HUES6 (cell line): ENCODE results near the gene TMPRSS7.

Experiments used
- H3K27ac ChIP-seq: 2 replicates; pipeline ENCODE4 v1.7.0; 2013; ENCODE audit warnings: low read depth, mild to moderate bottlenecking, low read length, inconsistent platforms
- H3K27me3 ChIP-seq: 2 replicates; pipeline ENCODE4 v1.6.1; 2013; ENCODE audit warnings: low read length; ENCODE audit not compliant: control insufficient read depth, insufficient read depth
- H3K36me3 ChIP-seq: 2 replicates; pipeline ENCODE4 v1.6.1; 2013; ENCODE audit warnings: low read length; ENCODE audit not compliant: control insufficient read depth, insufficient read depth
- H3K4me1 ChIP-seq: 2 replicates; pipeline ENCODE4 v1.6.1; 2013; ENCODE audit warnings: low read length; ENCODE audit not compliant: control insufficient read depth, insufficient read depth
- H3K4me3 ChIP-seq: 2 replicates; pipeline ENCODE4 v1.5.1; 2013; ENCODE audit warnings: low read depth, low read length
- H3K9ac ChIP-seq: one replicate; pipeline ENCODE4 v1.6.1; 2013; ENCODE audit warnings: mild to moderate bottlenecking, low read length
- H3K9me3 ChIP-seq: 2 replicates; pipeline ENCODE4 v1.6.1; 2013; ENCODE audit warnings: low read depth, low read length; ENCODE audit not compliant: control insufficient read depth, insufficient read depth

The TMPRSS7 gene

DNA sequence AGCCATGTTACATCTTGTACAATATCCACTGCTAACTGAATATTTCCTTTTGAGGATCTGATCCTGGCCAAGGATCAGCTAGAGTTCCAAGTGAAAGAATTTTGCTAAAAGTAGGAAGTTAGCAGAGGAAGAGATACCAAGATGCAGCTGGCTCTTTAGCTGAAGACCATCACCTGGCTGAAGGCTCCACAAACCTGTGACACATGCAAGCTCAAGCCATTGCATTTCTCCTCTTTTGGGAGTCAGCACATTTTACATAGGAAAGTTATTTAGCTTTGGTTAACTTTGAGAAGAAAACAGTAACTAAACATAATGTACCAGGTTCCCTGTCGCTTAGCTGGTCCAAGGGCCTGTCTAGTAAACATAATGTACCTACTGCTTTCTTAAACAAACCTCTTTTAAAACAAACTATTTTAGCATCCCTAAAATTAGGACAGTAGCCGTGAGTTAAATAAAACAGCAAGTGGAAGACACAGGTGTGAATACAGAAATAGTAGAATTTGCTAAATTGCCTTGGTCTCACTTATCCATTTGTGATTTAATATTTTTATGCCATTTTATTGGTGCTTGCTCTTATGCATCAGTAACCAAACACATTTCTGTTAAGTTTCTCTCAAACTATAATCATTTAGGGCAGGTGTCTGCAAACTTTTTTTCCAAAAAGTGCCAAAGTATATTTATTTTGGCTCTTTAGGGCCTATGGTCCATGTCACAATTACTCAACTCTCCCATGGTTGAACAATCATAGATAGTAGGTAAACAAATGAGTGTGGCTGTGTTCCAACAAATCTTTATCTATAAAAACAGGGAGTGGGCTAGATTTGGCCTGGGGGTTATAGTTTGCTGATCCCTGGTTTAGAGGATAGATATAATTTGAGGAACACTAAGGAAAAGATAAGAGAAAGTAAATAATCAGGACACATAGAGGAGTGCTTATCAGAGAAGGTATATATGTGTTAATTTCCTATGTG is 87.3 kb downstream of the TMPRSS7 start:
- Histone ChIP-seq H3K36me3 (peaks cover 3% of the 10 kb centered on the region; the same call in 1 of the 2 replicates), H3K4me1 (peaks cover 28% of the 10 kb centered on the region), H3K27me3 (no peaks in the 10 kb centered on the region), H3K27ac (no peak overlapping the region), H3K9ac (no peak overlapping the region), H3K4me3 (no peak overlapping the region), H3K9me3 (no peaks in the 10 kb centered on the region)

DNA sequence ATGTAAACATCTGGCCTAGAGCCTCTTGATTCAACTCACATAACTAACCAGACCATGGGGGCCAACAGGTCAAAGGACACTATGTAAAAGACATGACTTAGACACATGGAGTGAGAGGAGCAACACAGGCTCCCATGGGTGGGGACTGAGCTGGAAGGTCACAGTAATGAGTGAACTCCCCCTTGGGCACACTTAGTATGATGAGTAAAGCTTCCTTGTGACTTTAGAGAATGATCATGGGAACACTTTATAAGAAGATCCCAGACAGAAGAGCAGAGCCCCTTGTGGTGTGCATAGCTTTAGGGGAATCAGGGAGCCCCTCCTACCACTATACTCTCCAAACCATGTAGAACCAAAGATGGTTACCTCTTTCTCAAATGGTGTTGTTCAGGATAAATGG is 88.3 kb downstream of the TMPRSS7 start:
- H3K9ac ChIP-seq: no peak overlapping the region
- no peaks in the 10 kb centered on the region for H3K9me3 ChIP-seq
- no peak overlapping the region for H3K27ac ChIP-seq
- no peaks in the 10 kb centered on the region for H3K27me3 ChIP-seq
- no peak overlapping the region for H3K4me3 ChIP-seq
- no peaks in the 10 kb centered on the region for H3K36me3 ChIP-seq
- H3K4me1 ChIP-seq: peaks cover 38% of the 10 kb centered on the region

DNA sequence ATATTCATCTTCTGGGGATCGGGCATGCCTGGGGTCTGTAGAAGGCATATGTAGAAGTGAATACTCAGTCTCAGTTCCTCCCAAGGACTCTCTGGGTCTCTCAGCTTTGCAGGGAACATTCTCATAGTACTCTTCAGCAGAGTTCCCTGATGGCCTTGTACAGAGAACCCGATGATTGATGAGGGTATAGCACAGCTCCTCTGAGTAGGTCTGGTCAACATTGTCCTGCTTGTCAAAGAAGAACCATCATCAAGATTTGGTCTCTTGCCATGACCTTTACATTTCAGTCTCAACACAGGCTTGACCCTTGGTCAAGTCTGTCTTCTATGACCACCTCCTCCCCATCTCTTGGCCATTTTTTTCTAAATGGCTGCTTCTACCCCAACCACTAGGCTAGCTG is 89.0 kb downstream of the TMPRSS7 start:
- Histone ChIP-seq H3K27ac (no peak overlapping the region), H3K27me3 (no peaks in the 10 kb centered on the region), H3K9me3 (no peaks in the 10 kb centered on the region), H3K4me3 (no peak overlapping the region), H3K36me3 (no peaks in the 10 kb centered on the region), H3K9ac (no peak overlapping the region), H3K4me1 (peaks cover 43% of the 10 kb centered on the region)

DNA sequence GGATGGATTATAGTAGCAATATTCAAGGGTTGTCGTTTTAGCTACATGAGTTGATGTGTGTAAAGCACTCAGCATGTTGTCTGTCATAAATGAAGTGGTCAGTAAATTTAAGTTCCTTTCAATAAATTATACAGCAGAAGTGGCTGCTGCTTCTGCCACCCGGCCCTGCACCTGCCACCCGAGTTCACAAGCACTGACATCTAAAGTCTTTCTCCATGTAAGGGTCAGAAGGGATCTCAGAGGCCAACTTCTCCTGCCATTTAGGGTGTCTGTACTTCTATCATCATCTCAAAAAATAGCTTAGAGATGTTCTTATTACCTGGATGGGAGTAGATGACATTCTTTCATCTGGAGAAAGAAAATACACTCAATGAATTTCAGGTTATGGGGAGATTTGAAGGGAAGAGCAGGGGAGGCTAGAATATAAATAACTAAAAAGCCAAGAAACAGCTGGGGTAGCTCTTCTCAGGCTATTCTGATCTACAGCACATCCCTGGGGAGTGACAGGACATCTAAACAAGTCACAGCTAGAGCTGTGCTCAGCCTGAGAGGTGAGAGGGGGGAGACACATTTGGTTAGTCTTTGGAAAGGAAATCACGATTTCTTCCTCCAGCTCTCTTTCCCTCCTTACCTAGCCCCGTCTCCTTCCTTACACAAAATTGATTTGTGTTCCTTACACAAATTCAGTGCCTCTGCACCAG is 90.5 kb downstream of the TMPRSS7 start:
- peak overlapping the region; percentile 28; the same call in 1 of the 2 replicates for H3K27ac ChIP-seq
- H3K36me3 ChIP-seq: no peaks in the 10 kb centered on the region
- no peak overlapping the region for H3K9ac ChIP-seq
- peaks cover 52% of the 10 kb centered on the region for H3K4me1 ChIP-seq
- H3K9me3 ChIP-seq: no peaks in the 10 kb centered on the region
- no peak overlapping the region for H3K4me3 ChIP-seq
- no peaks in the 10 kb centered on the region for H3K27me3 ChIP-seq

DNA sequence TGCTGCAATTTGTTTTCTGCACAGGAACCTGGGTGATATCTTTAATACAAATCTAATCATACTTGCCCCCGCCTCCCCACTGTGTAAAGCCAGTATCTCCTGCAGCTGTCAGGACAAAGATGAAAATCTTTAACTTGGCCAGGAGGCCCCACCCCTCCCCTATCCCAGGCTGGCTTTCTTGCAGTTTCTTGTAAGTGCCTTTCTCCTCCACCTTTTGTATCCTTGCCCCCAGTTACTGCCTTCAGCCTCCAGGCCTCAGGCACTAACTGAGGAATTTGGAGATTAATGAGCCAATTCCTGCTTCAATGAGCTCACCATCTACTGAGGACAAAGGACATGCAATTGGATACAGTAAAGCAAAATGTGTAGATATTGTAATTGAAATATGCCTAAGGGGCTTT is 92.0 kb downstream of the TMPRSS7 start:
- Histone ChIP-seq H3K4me3 (no peak overlapping the region), H3K9me3 (no peaks in the 10 kb centered on the region), H3K9ac (peak overlapping the region; percentile 19), H3K36me3 (peaks cover 2% of the 10 kb centered on the region; the same call in 1 of the 2 replicates), H3K27me3 (no peaks in the 10 kb centered on the region), H3K27ac (peak overlapping the region; percentile 79), H3K4me1 (peaks cover 54% of the 10 kb centered on the region)

DNA sequence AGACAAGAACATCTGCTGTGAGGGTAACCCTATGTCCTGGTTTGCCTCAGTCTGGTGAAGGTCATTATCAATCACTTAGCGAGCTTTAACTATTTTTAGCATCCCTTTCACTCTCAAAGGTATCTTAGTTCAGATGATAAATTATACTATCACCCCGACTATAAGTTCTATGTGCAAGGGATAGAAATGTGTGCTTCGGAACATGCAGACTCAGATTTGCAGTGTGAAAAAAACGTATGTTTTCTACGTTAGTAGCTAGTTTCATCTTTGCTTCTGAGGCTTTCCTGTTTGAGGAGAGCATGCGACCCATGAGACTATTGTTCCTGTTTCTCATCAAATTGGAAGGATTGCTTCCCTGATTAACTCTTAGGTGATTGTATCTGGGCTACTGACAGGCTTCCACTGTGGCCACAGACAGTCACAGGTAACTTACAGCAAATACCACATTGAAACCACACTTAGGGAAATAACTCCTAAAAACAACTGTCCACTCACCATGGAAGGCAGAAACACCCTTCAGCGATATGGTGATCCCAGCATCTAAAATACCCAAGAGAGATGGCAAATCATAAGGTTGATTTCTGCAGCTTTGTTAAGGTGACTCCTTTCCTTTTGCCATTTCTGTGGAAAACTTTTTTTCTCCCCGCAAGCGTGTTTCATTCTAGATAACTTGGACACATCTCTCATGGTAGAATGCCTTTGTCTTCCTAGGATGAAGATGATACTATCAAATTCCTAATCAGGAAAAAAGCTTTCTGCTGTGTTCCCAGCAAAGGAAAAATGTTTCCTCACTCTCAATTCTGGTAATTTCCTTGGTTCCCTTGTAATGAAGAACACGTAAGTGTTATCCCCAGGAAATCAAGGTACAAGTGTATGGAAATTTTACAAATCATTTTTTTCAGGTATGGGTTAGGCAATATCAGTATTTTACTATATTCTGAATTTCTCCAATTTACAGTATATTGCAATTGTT is 93.3 kb downstream of the TMPRSS7 start:
- H3K4me3 ChIP-seq: no peak overlapping the region
- peaks cover 54% of the 10 kb centered on the region for H3K4me1 ChIP-seq
- peaks cover 2% of the 10 kb centered on the region; the same call in 1 of the 2 replicates for H3K36me3 ChIP-seq
- no peak overlapping the region for H3K9ac ChIP-seq
- no peaks in the 10 kb centered on the region for H3K9me3 ChIP-seq
- H3K27me3 ChIP-seq: no peaks in the 10 kb centered on the region
- peak overlapping the region; percentile 79; the same call in 1 of the 2 replicates for H3K27ac ChIP-seq

DNA sequence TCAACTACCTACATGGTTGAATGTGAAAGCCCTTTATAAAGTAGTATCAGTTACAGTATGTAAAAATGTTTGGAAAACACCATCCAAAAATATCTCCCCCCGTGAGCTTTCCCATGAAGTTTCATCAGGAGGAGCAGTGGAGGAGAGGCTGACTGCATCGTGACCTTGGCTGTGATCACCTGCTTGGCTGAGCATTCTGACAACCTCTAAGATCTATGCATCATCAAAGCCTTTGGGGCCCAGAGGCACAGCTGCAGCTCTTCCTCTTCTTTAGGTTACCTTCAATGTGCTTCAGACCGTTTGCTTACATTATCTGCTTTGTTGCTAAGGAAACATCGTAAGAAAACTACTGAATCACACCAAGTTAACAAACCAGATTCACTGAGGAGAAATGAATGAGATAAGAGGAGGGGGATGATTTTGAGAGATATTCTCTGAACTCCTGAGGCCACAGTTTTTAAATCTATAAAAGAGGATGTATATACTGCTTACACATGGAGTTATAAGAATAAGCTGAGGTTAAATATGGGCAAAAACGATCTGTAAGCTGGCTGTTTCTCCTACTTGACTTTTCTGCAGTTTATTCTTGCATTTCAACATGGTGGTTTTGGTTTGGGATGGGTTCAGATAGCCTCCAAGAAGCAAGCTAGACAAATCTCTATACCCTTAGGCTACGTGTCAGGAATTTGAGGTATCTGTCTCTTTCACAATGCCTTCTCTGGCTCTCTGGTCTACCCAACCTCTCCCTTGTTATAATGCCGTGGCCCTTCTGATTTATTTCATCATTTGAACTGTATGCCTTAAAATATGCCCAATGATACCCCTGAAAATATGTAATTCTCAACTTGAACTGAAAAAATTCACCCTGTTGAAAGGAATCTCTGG is 94.5 kb downstream of the TMPRSS7 start:
- peak overlapping the region; percentile 77 for H3K27ac ChIP-seq
- H3K4me1 ChIP-seq: peaks cover 54% of the 10 kb centered on the region
- peaks cover 2% of the 10 kb centered on the region; the same call in 1 of the 2 replicates for H3K36me3 ChIP-seq
- H3K4me3 ChIP-seq: no peak overlapping the region
- H3K27me3 ChIP-seq: no peaks in the 10 kb centered on the region
- H3K9me3 ChIP-seq: no peaks in the 10 kb centered on the region
- H3K9ac ChIP-seq: no peak overlapping the region

DNA sequence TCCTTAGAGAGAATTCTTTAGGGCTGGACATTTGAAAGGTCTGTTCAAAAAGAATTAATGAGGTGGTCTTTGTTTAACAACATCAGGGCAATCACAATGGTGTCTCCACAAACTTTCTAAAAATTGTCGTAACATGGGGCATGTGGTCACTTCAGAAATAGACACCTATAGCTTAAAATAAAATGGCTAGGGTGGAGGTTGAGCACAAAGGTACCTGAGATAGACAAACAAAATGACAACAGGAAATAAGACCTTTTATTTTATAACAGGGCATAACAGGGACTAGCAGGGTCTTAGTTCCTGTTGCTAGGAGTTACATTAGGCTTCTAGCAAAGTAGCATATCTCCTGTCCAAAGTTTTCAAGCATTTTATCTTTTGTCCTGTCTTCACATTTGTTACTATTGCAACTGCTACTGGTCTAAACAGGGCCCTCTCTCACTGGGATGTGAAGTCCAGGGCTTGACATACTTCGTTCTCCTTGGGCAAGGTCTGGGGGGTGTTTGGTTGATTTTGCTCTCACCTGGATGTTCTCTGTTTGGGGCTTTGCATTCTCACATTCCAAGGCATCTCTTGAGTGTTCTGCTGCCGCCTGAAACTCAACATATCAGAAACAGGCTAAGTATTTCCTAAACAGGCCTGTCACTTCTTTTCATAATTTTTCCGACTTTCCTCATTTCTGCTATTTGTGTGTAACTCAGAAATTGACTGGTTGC is 95.5 kb downstream of the TMPRSS7 start:
- Histone ChIP-seq H3K4me3 (no peak overlapping the region), H3K9ac (no peak overlapping the region), H3K27ac (peak overlapping the region; percentile 77), H3K9me3 (no peaks in the 10 kb centered on the region), H3K36me3 (peaks cover 2% of the 10 kb centered on the region; the same call in 1 of the 2 replicates), H3K4me1 (peaks cover 50% of the 10 kb centered on the region), H3K27me3 (no peaks in the 10 kb centered on the region)

DNA sequence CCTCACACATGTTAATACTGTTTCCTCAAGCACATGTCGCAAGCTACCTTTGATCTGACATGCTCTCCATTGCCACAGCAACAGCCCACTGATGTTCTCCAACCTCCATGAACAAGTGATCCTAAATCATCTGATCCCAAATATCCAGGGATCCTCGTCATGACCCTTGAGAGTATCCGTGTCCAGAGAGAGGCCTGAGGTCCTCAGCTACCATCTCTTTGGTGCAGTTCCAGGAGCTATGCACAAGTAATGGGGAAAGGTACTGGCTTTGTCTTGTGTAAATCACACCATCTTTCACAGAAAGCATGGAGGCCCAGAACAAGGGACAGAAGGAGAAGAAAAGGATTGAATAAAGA is 96.1 kb downstream of the TMPRSS7 start:
- no peaks in the 10 kb centered on the region for H3K27me3 ChIP-seq
- no peak overlapping the region for H3K9ac ChIP-seq
- peaks cover 46% of the 10 kb centered on the region for H3K4me1 ChIP-seq
- H3K36me3 ChIP-seq: peaks cover 2% of the 10 kb centered on the region; the same call in 1 of the 2 replicates
- no peaks in the 10 kb centered on the region for H3K9me3 ChIP-seq
- no peak overlapping the region for H3K4me3 ChIP-seq
- no peak overlapping the region for H3K27ac ChIP-seq
